ENCODE measurements around the gene MARCHF2. TPM values are rescaled to one million over a fixed set of nuclear protein-coding genes. Genes with fewer than 3 reads are reported as not detected.
A peak's percentile ranks its signal among the peaks of the same experiment; 100 is the strongest.

Gene MARCHF2
- total and polyA plus RNA-seq, 12 donors: 49.2 to 104 (median 84.5) TPM

DNA sequence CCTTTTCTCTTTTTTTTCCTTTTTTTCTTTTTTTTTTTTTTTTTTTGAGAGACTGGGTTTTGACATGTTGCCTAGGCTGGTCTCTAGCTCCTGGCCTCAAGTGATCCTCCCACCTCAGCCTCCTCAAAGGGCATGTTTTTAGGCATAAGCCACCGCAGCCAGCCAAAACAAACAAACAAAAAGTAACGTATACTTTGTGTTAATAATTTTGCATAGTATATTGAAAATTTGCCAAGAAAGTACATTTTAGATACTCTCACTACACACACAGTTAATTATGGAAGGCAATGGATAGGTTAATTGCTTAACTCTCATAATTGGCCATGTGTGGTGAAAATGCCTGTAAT, 24.5 kb upstream of the MARCHF2 start:
- H3K27me3 ChIP-seq: no peaks in the 10 kb centered on the region
- WGBS, 2 donors: 52 to 54% methylated on average over 2 of the region's 2 CpGs
- H3K4me3 ChIP-seq: no peak overlapping the region
- intact Hi-C loops (cut with DNase I): no loop called here
- H3K36me3 ChIP-seq: peaks cover 0 to 5% (median 0%) of the 10 kb centered on the region in 9 donors
- ATAC-seq: no peak
- DNase-seq: no peak
- peaks cover 0 to 4% (median 0%) of the 10 kb centered on the region in 11 donors for H3K9me3 ChIP-seq
- TF ChIP-seq, protein P1, sequence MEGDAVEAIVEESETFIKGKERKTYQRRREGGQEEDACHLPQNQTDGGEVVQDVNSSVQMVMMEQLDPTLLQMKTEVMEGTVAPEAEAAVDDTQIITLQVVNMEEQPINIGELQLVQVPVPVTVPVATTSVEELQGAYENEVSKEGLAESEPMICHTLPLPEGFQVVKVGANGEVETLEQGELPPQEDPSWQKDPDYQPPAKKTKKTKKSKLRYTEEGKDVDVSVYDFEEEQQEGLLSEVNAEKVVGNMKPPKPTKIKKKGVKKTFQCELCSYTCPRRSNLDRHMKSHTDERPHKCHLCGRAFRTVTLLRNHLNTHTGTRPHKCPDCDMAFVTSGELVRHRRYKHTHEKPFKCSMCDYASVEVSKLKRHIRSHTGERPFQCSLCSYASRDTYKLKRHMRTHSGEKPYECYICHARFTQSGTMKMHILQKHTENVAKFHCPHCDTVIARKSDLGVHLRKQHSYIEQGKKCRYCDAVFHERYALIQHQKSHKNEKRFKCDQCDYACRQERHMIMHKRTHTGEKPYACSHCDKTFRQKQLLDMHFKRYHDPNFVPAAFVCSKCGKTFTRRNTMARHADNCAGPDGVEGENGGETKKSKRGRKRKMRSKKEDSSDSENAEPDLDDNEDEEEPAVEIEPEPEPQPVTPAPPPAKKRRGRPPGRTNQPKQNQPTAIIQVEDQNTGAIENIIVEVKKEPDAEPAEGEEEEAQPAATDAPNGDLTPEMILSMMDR (IDR thresholded peaks at IDR 0.05): no peak
- H3K4me1 ChIP-seq: peaks cover 17 to 54% (median 33%) of the 10 kb centered on the region in 9 donors
- H3K27ac ChIP-seq: peak overlapping the region in 3 of 10 donors; percentile 3 to 99 (median 19)

DNA sequence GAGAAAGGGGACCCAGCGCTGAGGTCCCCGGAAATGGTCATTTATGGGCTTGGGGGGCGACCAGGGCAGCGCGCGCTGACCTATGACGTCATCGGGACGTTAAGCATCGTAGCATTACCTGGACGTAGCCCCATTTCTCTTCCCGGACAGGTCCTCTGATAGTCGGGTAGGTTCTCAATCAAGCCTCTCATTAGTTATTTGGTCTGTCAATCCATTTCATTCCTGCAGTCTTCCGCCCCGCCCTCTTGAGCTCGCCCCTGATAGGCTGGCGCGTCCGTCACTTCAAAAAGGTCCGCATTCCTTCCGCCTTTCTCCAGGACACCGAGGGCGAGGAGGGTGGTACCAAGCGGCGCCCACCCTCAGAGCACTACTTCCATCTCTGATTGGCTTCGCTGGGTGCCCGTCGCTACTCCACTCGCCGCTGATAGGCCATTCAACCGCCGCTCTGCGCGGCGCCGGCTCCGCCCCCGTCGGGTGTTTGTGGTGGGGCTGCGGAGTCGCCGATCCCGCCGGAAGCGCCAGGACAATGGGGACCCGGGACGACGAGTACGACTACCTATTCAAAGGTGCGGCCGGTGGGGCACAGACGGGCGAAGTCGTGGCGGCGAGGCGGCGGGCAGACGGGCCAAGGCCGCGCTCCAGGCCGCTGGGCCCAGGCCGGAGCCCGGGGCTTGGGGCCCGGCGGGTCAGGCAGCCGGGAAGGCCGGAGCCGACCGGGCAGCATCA, 23.1 kb upstream of the MARCHF2 start, which contains the start of gene RAB11B:
Gene RAB11B (plus strand): TSS at position 470 of the 726 bp plus-strand sequence. CDS start 57 bp downstream, at position 527.
- peaks cover 0 to 4% (median 0%) of the 10 kb centered on the region in 11 donors for H3K9me3 ChIP-seq
- peak within 1 kb of the TSS; percentile 99 to 100 (median 100) for H3K27ac ChIP-seq
- no peaks in the 10 kb centered on the region for H3K27me3 ChIP-seq
- peaks cover 29 to 60% (median 48%) of the 10 kb centered on the region in 9 donors for H3K4me1 ChIP-seq
- WGBS, 2 donors: 0% methylated on average over 70 of the region's 70 CpGs
- TF ChIP-seq, protein P1 (IDR thresholded peaks at IDR 0.05): no peak
- DNase-seq (peak; percentile 99 to 100), ATAC-seq (peak; percentile 88 to 95 (median 94))
- H3K4me3 ChIP-seq: peak within 1 kb of the TSS; percentile 66 to 100 (median 82)
- peaks cover 0 to 5% (median 0%) of the 10 kb centered on the region in 9 donors for H3K36me3 ChIP-seq
- intact Hi-C loops (cut with DNase I): loop anchor here in 4 of 10 donors (1.0 to 10.0 kb wide), 6 partner anchors 23 to 52 kb away; partner anchors contain the start of genes HNRNPM (in 1 of the 4) and KANK3 (in 1 of the 4)

DNA sequence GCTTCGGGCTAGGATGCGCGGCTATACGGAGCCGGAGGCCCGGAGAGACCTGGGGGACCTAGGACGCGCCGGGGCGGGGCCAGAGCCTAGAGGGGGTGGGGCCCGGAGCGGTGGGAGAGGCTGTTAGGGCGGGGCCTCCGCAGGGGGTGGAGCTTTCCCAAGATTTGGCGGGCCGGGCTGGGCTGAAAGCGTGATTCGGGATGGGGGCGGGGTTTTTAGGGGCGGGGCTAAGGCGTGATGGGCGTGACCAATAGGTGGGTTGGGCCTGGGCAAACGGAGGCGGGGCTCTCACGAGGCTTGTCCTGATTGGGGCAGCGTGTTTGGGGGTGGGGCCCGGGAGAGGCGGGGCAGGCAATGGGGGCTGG, 22.5 kb upstream of the MARCHF2 start:
- 0 to 1% methylated on average over 23 to 28 of the region's 28 CpGs for WGBS, 2 donors
- ATAC-seq (peak; percentile 76 to 91 (median 87)), DNase-seq (peak; percentile 96 to 98)
- TF ChIP-seq, protein P1 (IDR thresholded peaks at IDR 0.05): no peak
- Histone ChIP-seq H3K36me3 (peaks cover 0 to 5% (median 0%) of the 10 kb centered on the region in 9 donors), H3K9me3 (peaks cover 0 to 4% (median 0%) of the 10 kb centered on the region in 11 donors), H3K4me3 (peak overlapping the region; percentile 66 to 100 (median 82)), H3K27me3 (no peaks in the 10 kb centered on the region), H3K27ac (peak overlapping the region; percentile 99 to 100 (median 100)), H3K4me1 (peaks cover 29 to 61% (median 51%) of the 10 kb centered on the region in 9 donors)
- intact Hi-C loops (cut with DNase I): loop anchor here in 4 of 10 donors (1.0 to 10.0 kb wide), 6 partner anchors 23 to 52 kb away; partner anchors contain the start of genes HNRNPM (in 1 of the 4) and KANK3 (in 1 of the 4)

DNA sequence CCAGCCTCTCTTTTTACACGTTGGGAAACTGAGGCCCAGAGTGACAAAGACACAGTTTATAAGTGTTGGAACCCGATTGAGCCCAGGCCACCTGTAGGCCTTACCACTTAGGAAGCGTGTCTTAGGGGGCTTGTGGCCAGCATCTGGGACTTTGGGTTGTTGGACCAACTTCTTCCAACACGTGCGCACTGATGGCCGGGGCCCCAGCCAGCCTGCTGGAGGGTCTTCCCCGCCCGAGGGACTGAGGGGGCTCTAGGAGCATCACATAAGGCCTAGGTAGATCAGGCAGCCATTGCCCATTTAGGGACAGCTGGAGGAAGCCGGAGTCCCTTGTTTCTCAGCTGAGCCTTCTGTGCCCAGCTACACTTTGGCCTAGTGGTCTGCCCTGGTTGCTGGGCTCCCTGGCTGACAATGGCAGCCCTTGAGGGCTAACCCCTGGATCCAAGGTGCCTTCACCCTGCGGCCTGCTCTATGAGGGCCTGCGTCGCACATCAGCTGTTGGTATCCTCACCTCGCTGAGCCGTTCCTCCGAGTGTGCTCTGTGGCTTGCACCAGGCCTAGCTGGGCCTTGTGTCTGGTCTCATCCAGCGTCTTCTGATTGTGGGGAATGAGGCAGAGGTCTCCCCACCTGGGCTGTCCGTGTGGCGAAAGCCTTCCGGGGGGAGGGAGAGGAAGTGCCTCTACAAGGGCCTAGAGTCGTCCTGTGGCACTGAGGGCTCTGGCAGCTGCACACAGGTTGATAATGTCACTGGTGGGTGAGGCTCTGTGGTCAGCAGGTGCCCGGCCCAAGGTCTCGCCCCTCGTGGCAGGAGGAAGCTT, 21.7 kb upstream of the MARCHF2 start:
- H3K4me3 ChIP-seq: peak overlapping the region in 9 of 10 donors; percentile 19 to 100 (median 82)
- TF ChIP-seq, protein P1 (IDR thresholded peaks at IDR 0.05): no peak
- intact Hi-C loops (cut with DNase I): loop anchor here in 4 of 10 donors (2.0 to 10.0 kb wide), 5 partner anchors 25 to 51 kb away; partner anchors contain the start of genes HNRNPM (in 1 of the 4) and KANK3 (in 1 of the 4)
- H3K9me3 ChIP-seq: peaks cover 0 to 4% (median 0%) of the 10 kb centered on the region in 11 donors
- DNase-seq: no peak
- peaks cover 0 to 5% (median 0%) of the 10 kb centered on the region in 9 donors for H3K36me3 ChIP-seq
- ATAC-seq: no peak
- peaks cover 29 to 65% (median 59%) of the 10 kb centered on the region in 9 donors for H3K4me1 ChIP-seq
- WGBS, 2 donors: 70 to 72% methylated on average over 23 of the region's 23 CpGs
- peak overlapping the region; percentile 56 to 100 (median 100) for H3K27ac ChIP-seq
- no peaks in the 10 kb centered on the region for H3K27me3 ChIP-seq

Measured in heart right ventricle (tissue), 16 donors.